ENCODE data around the gene PHACTR3. TPM values are rescaled to one million over a fixed set of nuclear protein-coding genes. Genes with fewer than 3 reads are reported as not detected.

Gene PHACTR3
- total RNA-seq, 1 experiment from 2014 or later = 0.10 TPM

GRCh38 chr20:59835448-59836395 is 231.4 kb downstream of the PHACTR3 start:
- TF ChIP-seq CTCF (IDR thresholded peaks at IDR 0.05) (no peak), REST (IDR thresholded peaks at IDR 0.05; ENCODE audit: insufficient read depth in 1 of 2, low read depth in 2 of 2, low read length in 1 of 2) (no peak), POLR2AphosphoS5 (IDR thresholded peaks at IDR 0.05; ENCODE audit: low read depth, low read length) (no peak), SIN3A (IDR thresholded peaks at IDR 0.05; ENCODE audit: borderline replicate concordance, insufficient read depth, low read depth, low read length) (no peak), TCF7L2 (IDR thresholded peaks at IDR 0.05; ENCODE audit: low read depth, low read length) (no peak)
- no peaks in the 10 kb centered on the region; the same call in 1 of the 2 replicates for H3K4me1 ChIP-seq (ENCODE audit: control insufficient read depth, insufficient read depth, low read length)
- ATAC-seq = no peak
- no TSS peak for BruUV-seq (replicated peaks)
- H3K9me3 ChIP-seq (ENCODE audit: control insufficient read depth, insufficient read depth, low read depth, low read length) = no peaks in the 10 kb centered on the region
- no peaks in the 10 kb centered on the region for H3K36me3 ChIP-seq (ENCODE audit: control insufficient read depth, insufficient read depth, low read length)
- ChIA-PET CTCF (no interaction called here), POLR2A (no interaction called here)
- in situ Hi-C loops (cut with HindIII; ENCODE audit: low pct_unique_long_range_greater_than_20kb, low sequenced_read_pairs) = no loop called here
- H3K27me3 ChIP-seq (ENCODE audit: control insufficient read depth, insufficient read depth, low read length) = no peaks in the 10 kb centered on the region
- H3K27ac ChIP-seq (ENCODE audit: low read length) = no peak overlapping the region
- intact Hi-C loops (cut with micrococcal nuclease; ENCODE audit: unreplicated experiment) = no loop called here
- no peak for DNase-seq (ENCODE audit: low read depth, low spot score)
- H3K4me3 ChIP-seq (ENCODE audit: low read depth in 2 of 2, low read length in 2 of 2) = no peak overlapping the region

DNA sequence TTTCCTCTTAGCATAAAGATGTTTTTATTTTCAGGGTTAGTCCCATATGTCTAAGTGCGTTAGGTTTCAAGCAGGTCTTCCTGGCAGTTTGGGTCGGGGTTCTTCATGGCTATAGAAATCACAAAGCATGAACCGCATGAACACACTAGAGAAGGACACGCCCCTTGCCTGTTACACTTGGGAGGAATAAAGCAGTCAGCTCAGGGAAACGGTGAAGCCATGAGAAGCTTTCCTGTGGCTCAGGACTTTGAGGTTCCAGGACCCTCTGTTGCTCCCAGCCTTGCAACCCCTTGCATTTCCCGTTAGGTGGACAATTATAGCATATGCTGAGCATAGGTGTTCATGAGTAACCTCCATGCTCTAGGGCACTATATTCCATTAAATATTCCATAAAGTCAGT is 232.4 kb downstream of the PHACTR3 start:
- in situ Hi-C loops (cut with HindIII; ENCODE audit: low pct_unique_long_range_greater_than_20kb, low sequenced_read_pairs) (no loop called here), intact Hi-C loops (cut with micrococcal nuclease; ENCODE audit: unreplicated experiment) (no loop called here)
- no peak for TF ChIP-seq TCF7L2 (IDR thresholded peaks at IDR 0.05; ENCODE audit: low read depth, low read length)
- no peak for TF ChIP-seq REST (IDR thresholded peaks at IDR 0.05; ENCODE audit: insufficient read depth in 1 of 2, low read depth in 2 of 2, low read length in 1 of 2)
- TF ChIP-seq POLR2AphosphoS5 (IDR thresholded peaks at IDR 0.05; ENCODE audit: low read depth, low read length) = no peak
- no peak for TF ChIP-seq SIN3A (IDR thresholded peaks at IDR 0.05; ENCODE audit: borderline replicate concordance, insufficient read depth, low read depth, low read length)
- no peak for TF ChIP-seq CTCF (IDR thresholded peaks at IDR 0.05)
- no peaks in the 10 kb centered on the region for H3K36me3 ChIP-seq (ENCODE audit: control insufficient read depth, insufficient read depth, low read length)
- no peak for ATAC-seq
- DNase-seq (ENCODE audit: low read depth, low spot score) = no peak
- H3K9me3 ChIP-seq (ENCODE audit: control insufficient read depth, insufficient read depth, low read depth, low read length) = no peaks in the 10 kb centered on the region
- no peak overlapping the region for H3K27ac ChIP-seq (ENCODE audit: low read length)
- POLR2A ChIA-PET = no interaction called here
- BruUV-seq (replicated peaks) = no TSS peak
- CTCF ChIA-PET = no interaction called here
- H3K4me3 ChIP-seq (ENCODE audit: low read depth in 2 of 2, low read length in 2 of 2) = no peak overlapping the region
- no peaks in the 10 kb centered on the region for H3K27me3 ChIP-seq (ENCODE audit: control insufficient read depth, insufficient read depth, low read length)
- H3K4me1 ChIP-seq (ENCODE audit: control insufficient read depth, insufficient read depth, low read length) = no peaks in the 10 kb centered on the region; the same call in 1 of the 2 replicates
